Embryonic facial prominence (tissue), 1 donor: ENCODE results near the gene ARRB1.
"Not testable (repeated sequence)": the region's sequence is repeated elsewhere in the genome, so short reads cannot be mapped to it uniquely, and the experiment has no call there.

Experiments
- DNase-seq: peaks from one replicate; pipeline ENCODE4 v3.0.0-alpha.2; 2016; ENCODE audit errors: extremely low spot score

Gene ARRB1

GRCh38 chr11:75276186-75276585 lies 75.3 kb downstream of the ARRB1 start:
- DNase-seq, result no peak

DNA sequence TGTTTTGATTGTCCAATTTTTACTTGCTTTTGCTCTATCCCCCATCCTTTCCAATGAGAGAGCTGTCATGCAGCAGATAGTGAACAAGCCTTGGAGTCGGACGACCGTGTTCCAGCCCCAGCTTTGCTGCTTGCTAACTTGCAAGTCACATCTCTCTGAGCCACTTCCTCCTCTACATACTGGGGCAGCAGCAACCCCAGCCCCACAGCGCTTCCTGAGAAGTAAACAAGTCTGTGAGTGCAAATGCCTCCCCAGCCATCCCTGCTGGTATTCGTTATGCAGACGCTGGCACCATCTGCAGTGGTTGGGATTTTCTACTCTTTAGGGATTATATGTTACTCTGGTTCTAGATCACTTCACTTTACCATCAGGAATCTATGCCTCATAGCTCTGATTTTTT lies 75.9 kb downstream of the ARRB1 start:
- no peak for DNase-seq

GRCh38 chr11:75274716-75275115 lies 76.7 kb downstream of the ARRB1 start:
- not testable (repeated sequence) for DNase-seq

DNA sequence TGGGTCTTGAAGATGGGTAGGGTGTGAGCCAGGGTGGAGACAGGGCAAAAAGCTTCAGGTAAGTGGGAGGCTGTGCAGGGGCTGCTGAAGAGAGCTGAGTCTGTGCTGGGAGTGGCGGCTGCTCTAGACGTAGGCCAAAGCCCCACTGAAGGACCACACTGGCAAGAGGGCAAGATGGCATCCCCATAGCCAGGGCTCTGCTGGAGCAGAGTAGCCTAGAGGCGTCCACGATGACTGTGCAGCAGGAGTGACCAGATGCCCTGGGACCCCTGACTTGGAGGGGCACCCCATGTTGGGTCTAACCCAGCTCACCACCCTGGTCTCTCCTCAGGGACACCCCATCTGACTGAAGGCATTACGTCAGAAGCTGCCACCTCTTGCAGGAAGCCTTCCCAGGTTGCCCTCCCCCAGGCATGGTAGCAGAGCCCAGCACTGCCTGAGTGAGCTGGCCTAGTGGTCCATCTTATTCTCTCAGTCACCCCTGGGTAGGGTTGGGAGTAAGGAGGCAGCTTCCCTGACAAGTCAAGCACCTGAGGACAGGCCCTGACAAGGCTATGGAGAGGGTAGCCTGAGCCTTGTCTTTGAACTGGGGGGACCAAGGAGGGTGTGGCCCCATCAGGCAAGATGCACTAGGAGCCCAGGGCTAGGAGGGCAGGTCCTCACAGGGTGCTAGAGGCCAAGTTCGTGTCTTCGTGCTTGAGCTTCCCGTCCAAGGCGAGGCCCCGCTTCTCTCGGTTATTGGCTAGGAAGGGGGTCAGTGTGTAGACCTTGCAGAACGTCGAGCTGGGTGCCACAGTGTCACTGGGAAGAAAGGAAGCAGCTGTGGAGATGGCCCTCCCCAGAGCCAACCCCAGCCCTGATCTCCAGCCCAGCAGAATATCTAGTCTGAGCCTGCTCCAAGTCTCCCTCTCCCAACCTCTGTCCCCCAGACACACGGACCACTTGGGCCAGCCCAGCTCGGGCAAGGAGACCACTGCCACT lies 77.8 kb downstream of the ARRB1 start:
- DNase-seq, result no peak

- no peak for DNase-seq
These were observed 78.6 kb downstream of the ARRB1 start for GRCh38 chr11:75272821-75273301.

- no peak for DNase-seq
These were observed 79.1 kb downstream of the ARRB1 start for GRCh38 chr11:75272391-75272790.

- DNase-seq, result no peak
These were observed 79.7 kb downstream of the ARRB1 start for GRCh38 chr11:75271730-75272129.

GRCh38 chr11:75270896-75271418 lies 80.5 kb downstream of the ARRB1 start:
- no peak for DNase-seq

GRCh38 chr11:75269896-75270295 lies 81.6 kb downstream of the ARRB1 start:
- DNase-seq, result no peak

DNA sequence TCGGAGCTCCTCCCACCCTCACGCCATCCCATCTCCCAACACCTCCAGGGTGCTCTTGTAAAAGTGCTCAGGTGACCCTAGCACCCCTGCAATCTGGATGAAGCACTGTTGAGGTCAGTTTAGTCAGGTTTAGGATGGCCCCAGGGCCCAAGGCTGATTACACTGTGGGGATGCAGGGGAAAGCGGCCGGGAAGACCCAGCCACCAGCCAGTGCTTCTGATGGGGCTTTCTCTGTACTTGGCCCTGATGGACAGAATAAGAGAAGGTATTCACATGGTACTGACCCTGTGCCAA lies 82.1 kb downstream of the ARRB1 start:
- DNase-seq, result no peak

DNA sequence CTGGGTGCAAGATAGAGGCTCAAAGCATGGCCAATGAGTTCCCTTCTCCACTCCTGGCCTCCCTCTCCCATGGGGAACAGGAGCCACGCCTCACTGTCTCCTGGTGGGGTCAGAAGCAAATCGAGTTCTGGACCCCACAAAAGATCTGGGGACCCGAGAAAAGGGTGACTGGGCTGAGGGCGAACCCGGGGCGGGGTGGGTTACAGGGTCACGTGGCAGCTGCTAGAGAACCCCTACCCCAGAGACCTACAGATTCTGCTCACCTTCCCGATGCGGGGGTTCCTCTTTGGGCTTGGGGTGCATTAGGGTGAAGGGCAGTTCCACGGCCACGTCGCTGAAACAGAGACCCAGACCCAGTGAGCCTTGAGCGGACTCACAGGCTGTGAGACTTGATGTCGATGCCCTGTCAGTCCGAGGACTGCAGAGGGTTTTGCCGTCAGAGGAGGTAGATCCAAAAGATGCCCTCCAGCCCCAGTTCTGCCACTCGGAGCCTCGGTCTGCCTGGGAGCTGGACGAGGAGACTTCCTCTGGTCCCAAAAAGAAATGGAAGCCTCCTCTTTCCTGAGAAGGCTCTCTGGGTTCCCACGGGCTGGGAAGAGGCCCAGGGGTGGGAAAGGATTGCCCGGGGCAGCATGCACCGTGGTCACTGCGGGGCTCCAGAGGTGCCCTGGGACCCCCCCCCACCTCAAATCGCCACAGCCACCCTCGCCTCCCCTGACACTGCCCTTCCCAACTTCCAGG lies 82.7 kb downstream of the ARRB1 start:
- DNase-seq, result no peak

- no peak for DNase-seq
These were observed 84.1 kb downstream of the ARRB1 start for GRCh38 chr11:75267171-75267970.

- DNase-seq, result no peak
These were observed 85.5 kb downstream of the ARRB1 start for GRCh38 chr11:75265851-75266531.

GRCh38 chr11:75264971-75265370 lies 86.5 kb downstream of the ARRB1 start:
- no peak for DNase-seq

- no peak for DNase-seq
These were observed 87.1 kb downstream of the ARRB1 start for GRCh38 chr11:75264356-75264755.

DNA sequence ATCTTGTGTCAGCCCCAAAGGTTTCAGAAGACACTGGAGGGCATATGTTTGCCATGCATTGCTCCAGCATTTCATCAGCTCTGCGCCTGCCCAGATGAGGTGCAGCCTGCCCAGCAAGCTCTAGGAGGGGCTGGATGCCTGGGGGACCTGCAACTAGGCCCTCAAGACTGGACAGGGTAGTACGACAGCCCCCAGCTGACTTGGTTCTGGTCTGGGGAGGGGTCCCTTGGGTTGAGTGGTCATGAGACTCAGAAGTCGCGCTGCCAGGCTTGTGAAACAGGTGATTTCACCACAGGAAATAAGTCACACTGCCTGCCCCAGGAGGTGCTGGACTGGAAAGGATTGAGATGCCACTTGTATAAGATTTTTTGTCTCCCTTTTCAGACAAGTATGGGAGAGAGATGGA lies 87.5 kb downstream of the ARRB1 start:
- no peak for DNase-seq

DNA sequence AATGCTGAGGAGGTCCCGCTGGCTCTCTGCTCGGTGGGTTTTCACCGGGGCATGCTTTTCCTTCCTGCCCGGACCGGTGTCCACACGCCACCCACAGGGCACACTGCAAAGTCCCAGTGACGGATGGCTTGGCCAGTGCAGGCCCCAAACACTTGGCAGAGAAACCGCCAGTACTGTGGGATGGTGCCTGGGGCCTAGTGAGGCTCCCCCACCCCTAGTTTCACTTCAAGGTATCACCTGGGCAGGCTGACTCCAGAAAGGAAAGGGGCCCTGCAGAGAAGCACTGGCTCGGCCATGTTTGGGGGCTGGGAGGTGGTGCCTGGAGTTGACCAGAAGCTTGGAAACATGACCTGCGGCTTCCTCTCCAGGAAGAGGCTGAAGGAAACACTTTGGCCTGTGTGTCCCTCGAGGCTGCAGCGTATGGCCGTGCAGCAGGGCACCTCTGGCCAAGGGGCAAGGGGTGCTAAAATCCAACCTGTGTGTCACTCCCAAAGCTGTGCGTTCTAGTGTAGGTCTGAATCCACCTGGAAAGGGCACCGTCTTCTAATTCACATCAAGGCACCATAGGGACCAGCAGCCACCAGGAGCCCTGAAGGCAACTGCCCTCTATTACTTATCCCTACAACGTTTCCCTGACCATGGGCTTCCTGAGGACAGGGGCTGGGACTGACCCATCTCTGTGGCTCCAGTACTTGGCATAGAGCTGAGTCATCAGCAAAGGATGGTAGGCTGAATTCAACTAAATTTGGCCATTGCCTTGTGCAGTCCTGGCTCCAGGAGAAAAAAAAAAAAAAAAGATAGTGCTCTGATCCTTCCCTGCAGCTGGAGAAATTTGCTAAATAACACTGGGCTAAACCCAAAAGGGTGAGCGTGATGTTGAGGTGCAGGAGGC lies 88.3 kb downstream of the ARRB1 start:
- no peak for DNase-seq

- DNase-seq, result no peak
These were observed 89.0 kb downstream of the ARRB1 start for GRCh38 chr11:75262436-75262835.

DNA sequence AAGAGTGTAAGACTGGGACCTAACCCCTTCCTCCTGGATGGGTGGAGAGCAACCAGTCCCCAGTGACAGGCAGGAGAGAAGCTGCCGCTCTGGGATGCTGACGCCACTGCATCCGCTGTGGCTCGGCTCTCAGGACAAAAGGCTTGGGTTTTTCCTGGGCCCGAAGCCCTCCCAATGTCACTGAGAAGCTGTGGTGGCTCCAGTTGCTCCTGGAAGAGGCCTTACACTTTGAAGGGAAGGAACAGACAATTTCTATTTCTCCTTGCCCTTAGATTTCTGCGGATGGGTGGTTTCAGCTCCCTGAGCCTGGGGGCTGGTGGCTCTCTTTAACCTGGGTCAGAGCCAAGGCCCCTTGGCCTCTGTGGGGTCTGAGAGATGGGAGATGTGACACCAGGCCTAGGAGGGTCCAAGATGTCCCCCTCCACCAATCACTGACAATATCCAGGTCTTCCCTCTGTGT lies 89.5 kb downstream of the ARRB1 start:
- DNase-seq, result no peak
